Suprapubic skin (tissue), 3 donors: ENCODE results near the gene BCAM.

ENCODE experiments used
- EP300 ChIP-seq: sonication (generic); formaldehyde crosslinking; IDR thresholded peaks from one replicate; pipeline ENCODE4 v1.6.1; 2017; ENCODE audit warnings: antibody characterized with exemption
- POLR2A ChIP-seq, 2 donors: fragments of 450-650 bp; IDR thresholded peaks; one replicate each; pipeline ENCODE4 v1.6.1; 2017; ENCODE audit warnings: antibody characterized with exemption in 2 of 2, mild to moderate bottlenecking in 2 of 2, moderate library complexity in 2 of 2
- TF ChIP-seq, protein P1 (sequence below), 2 donors: fragments of 200-600 bp in 1 of 2; fragments of 450-650 bp in 1 of 2; sonication (generic) in 1 of 2; IDR thresholded peaks; one replicate each; pipeline ENCODE4 v1.5.1; 2016 to 2019; ENCODE audit warnings: antibody characterized with exemption in 2 of 2, mild to moderate bottlenecking in 1 of 2, moderate library complexity in 1 of 2

DNA sequence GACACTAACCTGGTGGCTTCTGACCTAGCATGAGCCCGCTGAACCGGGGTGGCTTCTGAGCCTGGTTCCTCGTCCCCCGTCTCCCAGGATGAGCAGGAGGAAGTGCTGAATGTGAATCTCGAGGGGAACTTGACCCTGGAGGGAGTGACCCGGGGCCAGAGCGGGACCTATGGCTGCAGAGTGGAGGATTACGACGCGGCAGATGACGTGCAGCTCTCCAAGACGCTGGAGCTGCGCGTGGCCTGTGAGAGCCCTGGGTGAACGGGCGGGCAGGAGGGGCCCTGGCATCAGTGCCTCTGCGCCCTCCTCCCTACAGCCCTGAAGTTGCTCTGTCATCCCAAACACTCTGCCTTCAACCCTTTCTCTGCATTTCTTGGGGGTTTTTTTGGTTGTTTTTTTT lies 5.6 kb downstream of the BCAM start:
- no peak for TF ChIP-seq POLR2A (IDR thresholded peaks at IDR 0.05)
- TF ChIP-seq, protein P1, sequence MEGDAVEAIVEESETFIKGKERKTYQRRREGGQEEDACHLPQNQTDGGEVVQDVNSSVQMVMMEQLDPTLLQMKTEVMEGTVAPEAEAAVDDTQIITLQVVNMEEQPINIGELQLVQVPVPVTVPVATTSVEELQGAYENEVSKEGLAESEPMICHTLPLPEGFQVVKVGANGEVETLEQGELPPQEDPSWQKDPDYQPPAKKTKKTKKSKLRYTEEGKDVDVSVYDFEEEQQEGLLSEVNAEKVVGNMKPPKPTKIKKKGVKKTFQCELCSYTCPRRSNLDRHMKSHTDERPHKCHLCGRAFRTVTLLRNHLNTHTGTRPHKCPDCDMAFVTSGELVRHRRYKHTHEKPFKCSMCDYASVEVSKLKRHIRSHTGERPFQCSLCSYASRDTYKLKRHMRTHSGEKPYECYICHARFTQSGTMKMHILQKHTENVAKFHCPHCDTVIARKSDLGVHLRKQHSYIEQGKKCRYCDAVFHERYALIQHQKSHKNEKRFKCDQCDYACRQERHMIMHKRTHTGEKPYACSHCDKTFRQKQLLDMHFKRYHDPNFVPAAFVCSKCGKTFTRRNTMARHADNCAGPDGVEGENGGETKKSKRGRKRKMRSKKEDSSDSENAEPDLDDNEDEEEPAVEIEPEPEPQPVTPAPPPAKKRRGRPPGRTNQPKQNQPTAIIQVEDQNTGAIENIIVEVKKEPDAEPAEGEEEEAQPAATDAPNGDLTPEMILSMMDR (IDR thresholded peaks at IDR 0.05), result no peak
- no peak for TF ChIP-seq EP300
